CD4-positive, alpha-beta T cell treated with Interleukin-6 for 4 hours (primary cell): Measurements from ENCODE around the gene TREML2.
"Not testable (repeated sequence)": the region's sequence is repeated elsewhere in the genome, so short reads cannot be mapped to it uniquely, and the experiment has no call there.

Source experiments
- DNase-seq: peaks from one replicate; pipeline ENCODE4 v3.0.0-alpha.2; 2020; ENCODE audit warnings: mixed read lengths

The TREML2 gene, protein sequence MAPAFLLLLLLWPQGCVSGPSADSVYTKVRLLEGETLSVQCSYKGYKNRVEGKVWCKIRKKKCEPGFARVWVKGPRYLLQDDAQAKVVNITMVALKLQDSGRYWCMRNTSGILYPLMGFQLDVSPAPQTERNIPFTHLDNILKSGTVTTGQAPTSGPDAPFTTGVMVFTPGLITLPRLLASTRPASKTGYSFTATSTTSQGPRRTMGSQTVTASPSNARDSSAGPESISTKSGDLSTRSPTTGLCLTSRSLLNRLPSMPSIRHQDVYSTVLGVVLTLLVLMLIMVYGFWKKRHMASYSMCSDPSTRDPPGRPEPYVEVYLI

DNA sequence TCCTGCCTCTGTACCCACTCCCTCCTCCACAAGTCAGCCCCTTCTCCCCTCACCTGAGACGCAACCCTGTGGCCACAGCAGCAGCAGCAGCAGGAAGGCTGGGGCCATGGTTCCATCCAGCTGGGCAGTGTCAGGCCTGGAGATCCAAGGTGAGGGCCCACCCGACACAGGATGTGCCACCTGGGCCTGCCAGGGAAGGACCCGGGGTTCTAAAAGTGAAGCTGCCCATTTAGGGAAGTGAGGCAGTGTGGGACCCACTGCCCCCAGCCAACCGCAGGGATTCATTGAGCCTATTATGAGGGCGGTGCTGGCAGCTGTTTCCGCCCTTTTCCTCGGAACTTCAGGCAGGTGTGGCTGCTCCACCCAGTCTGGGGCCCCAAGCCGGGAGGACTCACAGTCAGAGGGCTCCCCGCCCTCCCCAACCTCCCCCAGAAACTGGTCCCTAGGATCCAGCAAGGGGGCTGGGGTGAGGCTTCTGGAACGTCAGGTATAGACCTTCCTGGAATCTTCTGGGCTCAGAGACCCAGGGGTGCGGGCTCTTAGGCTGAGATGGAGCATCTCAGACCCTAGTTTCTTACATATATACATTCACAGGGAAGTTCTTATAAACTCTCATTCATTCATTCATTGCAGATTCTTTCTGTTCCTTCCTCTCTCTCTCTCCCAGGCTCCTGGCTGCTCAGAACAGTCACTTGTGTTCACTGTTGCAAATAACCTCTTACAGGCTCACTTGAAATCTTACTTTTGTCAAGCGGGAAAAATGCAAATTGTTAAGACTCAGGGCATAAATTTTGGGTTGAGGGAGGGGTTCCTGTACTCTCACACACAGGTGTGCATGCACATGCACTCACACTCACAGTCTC lies at the start of gene TREML2:
TREML2 (minus strand) TSS at position 249 of the 863 bp plus-strand sequence; CDS start at position 108, 141 bp downstream.
- peak; percentile 39 for DNase-seq

DNA sequence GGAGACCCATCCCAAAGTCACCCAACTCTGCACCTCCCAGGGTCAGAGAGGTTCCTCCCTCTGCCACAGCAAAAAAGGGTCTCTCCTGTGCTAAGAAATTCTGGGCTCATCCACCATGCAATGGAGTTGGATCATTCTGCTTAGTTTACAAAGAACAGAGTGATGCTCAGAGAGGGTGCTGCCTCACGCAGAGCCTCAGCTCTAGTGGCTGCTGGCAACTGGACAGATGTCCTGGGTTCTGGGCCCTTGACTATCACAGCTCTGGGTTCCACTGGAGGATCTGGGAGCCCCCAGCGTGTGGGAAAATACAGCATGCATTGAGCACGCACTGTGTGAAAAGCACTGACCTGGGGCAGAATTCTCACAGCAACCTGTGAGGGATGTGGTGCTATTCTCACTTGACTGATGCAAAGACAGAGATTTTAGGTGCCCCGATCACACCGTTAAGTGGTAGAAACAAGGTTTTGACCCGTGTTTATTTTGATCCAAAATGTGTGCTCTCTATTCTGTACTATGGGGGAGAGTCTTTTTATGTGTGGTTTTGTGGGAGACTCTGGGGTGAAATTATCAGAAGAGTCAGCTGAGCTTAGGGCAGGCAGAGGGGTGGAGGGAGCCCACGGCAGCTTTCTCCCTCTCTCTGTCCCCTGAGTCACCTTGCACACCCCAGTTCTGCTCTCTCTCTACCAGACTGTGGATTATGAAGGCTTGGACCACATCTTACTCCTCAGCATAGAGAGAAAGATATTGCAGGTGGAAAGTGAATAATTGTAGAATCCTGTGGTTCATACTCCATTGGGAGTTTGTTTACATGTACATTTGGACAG lies 47.1 kb upstream of the TREML2 start:
- DNase-seq, result no peak

DNA sequence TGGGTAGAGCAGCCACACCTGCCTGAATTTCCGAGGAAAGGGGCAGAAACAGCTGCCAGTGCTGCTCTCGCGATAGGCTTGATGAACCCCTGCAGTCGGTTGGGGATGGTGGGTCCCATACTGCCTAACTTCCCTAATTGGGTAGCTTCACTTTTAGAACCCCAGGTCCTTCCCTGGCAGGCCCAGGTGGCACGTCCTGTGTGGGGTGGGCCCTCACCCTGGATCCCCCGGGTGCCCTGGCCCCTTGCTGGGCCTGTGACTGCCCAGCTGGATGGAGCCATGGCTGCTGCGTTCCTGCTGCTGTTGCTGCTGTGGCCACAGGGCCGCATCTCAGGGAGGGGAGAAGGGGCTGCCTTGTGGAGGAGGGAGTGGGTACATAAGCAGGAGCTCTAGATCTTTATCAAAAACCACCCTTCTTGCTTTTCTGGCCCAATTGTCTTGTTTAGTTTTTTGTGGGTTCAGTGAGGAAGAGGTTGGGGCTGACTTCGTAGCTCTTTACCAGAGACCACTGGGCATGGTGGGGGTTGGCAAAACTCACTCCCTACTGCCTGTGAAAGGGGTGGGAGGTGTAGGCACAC lies 46.4 kb upstream of the TREML2 start:
- DNase-seq, result no peak

DNA sequence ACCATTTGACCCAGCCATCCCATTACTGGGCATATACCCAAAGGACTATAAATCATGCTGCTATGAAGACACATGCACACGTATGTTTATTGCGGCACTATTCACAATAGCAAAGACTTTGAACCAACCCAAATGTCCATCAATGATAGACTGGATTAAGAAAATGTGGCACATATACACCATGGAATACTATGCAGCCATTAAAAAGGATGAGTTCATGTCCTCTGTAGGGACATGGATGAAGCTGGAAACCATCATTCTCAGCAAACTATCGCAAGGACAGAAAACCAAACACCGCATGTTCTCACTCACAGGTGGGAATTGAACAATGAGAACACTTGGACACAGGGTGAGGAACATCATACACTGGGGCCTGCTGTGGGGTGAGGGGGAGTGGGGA lies 45.6 kb upstream of the TREML2 start:
- DNase-seq, result not testable (repeated sequence)

DNA sequence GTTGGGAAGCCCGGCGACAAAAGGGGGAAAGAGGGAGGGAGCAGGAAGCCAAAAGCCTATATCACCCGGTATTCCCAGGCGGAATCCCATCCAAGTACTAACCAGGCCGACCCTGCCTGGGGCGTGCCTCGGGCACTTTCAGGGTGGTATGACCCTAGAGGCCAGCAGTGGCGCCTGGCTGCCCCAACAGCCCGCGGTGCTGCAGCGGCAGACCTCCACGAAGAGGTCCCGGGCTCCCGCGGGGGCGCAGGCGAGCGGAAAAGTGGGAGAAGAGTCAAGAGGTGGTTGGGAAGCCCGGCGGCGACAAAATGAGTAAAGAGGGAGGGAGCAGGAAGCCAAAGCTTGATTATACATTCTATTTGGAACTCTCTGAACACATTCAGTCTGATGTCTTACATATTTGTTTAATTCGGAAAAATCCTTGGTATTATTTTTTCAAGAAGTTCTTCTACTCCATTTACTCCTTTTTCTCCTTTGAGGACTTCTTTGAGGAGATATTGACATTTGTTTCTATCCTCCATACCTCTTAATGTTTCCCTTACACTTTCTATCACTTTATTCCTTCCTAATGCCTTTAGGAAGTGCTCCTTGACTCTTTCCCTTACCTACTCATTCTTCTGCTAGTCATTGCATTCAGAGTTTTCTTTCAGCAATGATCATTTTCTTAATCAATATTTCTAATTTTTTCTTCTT lies 38.7 kb upstream of the TREML2 start:
- no peak for DNase-seq

DNA sequence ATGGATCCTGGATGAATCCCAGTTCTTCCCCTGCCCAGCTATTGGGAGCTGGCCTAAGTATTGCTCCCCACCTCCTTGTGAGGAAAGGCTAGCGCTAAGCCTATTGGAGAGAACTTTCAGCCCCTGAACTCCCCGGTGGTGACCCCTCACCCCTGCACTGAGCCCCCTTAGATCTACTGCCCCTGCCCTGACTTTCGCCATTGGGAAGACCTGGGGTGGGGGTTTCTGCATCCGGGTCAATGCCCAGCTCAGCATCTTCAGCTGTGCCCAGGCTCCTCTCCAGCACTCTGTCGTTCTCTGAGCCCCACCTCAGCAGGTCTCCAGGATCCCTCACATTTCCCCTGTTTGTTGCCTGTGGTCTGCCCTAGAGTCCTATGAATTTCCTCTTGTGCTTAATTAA lies 36.2 kb upstream of the TREML2 start:
- no peak for DNase-seq

DNA sequence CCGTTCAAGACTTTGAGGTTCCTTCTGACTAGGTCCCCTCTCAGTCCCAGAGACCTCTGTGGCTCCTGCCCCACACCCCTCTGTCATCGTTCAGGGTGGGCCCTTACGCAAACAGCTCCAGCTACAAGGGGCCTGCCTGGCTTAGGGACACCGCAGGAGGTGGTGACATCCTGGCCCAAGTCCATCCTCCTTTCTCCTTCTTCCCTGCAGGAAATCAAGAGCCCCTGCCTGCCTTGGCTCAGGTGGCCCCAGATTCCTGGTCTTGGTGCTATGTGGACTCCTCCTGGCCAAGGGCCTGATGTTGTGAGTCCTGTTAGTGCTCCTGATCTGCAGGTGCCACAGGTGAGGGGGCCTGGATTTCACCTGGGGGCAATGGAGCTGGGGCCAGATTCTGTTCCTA lies 35.3 kb upstream of the TREML2 start:
- DNase-seq, result no peak

DNA sequence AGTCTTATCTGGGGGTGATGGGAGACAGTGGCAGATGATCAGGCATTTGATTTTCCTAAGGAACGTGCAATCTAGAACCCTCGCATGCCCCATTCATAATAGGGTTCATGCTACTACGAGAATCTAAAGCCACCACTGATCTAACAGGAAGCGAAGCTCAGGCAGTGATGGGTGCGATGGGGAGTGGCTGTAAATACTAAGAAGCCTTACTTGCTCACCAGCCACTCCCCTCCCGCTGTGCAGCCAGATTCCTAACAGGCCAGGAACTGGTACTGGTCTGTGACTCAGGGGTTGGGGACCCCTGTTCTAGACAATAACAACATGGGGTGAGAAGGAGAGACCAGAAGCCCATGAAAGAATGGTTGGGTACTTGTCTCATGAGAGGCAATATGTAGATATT lies 31.7 kb upstream of the TREML2 start:
- no peak for DNase-seq

DNA sequence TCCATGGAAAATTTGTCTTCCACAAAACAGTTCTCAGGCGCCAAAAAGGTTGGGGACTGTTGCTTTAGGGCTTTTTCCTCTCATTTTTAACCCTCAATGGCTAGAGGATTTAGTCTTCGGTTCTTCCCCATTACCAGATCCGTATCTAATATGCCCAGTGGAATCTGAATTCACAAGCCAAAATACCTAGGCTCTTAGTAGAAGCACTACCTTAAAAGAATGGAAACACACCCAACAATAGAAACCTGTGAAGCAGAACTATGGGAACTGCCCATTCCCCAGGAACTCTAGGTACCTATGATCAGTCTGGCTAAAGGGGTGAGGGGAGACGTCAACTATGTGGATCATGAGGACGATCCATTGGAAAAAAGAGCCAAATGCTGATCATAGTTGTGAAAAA lies 30.3 kb upstream of the TREML2 start:
- DNase-seq, result no peak

DNA sequence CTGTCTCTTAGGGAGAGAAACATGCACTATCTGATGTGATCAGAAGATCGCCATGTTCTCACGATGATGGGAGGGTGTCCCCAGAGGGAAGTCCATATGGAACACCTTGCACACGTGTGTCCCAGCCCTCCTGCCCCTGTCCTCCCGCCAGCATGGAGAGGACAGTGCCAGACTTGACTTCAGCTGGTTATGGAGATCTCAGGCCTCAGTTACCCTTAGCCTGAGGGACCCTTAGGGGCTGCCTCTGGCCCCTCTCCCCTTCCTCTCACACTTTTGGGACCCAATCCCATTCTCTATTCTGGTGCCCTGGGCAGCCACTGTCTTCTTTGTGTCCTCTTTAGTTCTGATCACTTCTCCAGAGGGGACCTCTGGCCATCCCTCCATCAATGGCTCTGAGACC lies 28.8 kb upstream of the TREML2 start:
- DNase-seq, result no peak

DNA sequence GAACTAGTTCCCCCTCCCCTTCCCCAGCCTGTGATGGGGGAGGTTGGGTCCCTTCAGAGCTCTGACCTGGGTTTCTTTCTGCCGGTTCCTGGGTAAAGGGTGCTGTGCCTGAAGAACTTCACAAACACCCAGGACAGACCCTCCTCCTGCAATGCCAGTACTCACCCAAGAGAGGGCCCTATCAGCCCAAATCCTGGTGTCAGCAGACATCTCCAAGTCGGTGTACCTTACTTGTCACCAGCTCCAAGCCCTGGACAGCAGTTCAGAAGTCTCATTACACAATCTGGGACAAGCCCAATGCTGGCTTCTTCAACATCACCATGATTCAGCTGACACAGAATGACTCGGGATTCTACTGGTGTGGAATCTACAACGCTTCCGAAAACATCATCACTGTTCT lies 27.7 kb upstream of the TREML2 start:
- DNase-seq, result no peak

DNA sequence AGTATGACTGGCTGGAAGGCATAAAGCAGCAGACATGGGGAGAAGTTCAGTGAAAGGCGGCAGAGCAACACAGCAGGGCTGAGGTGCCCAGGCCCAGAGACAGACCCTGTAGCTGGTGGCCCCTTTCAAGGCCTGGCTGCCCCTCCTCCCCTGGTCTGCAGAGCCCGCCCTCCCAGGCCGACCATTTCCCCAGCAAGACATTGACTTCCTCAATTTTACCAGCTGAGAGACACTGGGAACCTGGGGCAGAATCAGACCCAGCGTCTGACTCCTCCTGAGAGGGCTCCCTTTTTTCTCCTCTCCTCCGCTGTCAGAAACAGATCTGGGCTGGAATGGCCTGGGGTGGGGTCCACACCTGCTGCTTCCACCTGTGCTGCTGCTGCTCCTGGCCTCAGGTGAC lies 27.1 kb upstream of the TREML2 start, which contains the start of gene TREML4:
TREML4 (plus strand) TSS at position 254 of the 400 bp plus-strand sequence; CDS start at position 333, 79 bp downstream.
- DNase-seq, result no peak

DNA sequence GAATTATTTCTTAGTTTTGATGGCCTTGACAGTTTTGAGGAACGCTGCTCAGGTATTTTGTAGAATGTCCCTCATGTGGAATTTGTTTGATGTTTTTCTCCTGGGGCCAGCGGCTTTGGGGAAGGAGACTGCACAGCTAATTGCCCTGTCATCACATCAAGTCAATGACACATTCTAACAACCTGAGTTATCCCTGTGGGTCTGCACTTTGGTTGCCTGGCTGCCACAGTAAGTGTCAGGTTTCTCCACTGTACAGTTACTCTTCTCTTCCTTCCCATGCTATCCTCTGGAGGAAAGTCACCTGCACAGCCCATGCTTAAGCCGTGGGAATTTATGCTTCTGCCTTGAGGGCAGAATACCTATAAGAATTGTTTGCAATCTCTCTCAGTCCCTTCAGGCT lies 25.8 kb upstream of the TREML2 start:
- DNase-seq, result no peak

DNA sequence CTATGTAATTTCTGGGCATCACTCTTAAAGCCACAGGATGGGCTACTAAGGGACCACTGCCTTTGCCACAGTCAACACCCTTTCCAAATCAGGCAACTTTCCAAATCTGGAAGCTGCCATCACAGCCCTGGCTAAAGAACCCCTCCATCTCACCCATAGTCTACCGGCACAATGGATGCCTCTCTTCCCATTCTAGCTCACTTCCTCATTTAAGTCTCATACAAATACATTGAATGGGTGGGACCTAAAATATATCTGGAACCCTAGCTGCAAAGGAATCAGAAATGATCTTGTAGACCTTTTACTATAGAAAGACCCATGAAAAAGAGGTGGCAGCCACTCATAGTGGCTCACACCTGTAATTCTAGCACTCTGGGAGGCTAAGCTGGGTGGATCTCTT lies 23.9 kb upstream of the TREML2 start:
- DNase-seq, result no peak

DNA sequence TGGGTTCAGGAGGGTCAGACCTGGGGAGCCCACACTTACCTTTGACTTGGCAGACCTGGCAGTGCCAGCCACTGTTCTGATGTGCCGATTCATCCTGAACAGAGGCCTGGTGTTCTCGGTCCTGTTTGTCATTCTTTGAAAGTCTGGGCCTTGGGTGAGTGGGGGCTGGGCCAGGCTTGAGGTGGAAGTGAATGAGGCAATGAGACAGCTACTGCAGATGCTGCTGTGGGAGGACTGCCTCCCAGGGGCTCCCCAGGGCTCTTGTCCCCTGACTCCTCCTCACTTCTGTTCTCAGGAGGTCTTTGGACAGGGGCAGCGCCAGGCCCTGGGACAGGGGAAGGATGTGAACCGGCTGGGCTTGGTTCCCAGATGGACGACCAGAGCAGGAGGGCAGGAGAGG lies 21.6 kb upstream of the TREML2 start:
- DNase-seq, result no peak

DNA sequence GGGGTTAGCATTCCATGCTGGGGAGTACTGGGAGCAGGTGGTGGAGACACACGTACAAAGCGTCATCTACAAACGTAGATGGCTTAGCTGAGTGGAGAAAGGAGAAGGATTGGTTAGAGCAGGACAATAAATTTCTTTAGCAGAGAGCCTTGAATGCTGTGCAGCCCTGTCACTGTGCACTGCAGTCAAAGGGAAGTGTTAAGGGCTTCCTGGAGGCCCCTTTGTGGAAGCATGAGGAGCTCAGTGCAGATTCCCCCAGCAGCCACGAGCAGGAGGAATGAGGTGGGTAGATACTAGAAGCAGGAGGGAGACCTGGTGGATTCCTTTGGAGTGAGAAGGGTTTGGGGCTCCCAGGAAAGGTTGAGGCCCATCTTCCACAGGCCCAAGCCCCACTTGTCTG lies 21.1 kb upstream of the TREML2 start:
- no peak for DNase-seq

DNA sequence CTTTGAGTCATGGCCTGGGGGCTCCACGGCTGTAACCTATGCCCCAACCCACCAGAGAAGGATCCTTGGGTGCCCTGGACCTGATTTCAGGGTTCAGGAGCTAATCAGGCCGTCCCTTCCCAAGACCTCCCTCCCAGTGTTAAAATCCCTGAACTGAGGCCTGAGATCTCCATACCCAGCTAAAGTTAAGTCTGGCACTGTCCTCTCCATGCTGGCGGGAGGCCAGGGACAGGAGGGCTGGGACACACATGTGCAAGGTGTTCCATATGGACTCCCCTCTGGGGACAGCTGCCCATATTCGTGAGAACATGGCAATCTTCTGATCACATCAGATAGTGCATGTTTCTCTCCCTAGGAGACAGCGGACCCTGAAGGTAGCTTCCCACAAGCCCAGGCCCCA lies 15.7 kb upstream of the TREML2 start:
- DNase-seq, result no peak

DNA sequence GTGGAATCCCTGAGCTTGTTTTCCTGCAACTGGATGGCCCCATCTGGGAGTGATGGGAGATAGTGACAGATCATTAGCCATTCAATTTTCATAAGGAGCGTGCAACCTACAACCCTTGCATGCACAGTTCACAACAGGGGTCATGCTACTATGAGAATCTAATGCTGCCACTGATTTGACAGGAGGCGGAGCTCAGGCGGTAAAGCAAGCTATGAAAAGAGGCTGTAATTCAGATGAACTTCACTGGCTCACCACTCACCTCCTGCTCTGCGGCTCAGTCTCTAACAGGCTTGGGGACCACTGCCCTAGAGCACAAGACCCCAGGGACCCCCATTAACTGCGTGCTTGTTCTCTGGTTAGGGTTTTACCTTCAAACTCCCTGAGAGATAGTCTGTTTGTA lies 14.8 kb upstream of the TREML2 start:
- no peak for DNase-seq

DNA sequence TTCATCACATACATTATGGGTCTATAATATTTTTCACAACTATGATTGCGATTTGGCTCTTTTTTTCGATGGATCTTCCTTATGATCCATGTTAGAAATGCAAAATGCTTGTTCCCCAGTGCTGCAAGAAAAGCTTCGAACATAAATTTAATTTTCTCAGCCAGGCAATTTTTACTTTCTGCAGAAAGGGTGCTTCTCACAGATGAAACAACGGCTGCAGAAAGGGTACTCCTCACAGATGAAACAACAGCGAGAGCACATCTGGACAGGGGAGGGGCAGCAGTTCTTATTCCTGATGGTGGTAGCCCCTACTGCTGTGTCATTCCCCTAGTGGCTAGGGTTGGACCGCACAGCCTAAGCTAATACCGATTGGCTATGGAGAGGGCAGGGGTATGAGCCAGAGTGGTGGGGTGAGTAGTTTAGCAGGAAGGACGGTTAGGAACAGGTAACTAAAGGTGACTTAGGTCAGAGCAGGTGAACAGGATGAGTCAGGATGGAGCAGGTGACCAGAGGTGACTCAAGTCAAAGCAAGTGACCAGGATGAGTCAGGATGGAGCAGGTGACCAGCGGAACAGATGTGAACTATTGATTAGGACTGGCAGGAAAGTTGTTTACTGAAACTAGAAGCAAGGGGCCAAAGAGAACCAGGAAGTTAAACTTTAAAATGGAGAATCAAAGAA lies 13.8 kb upstream of the TREML2 start:
- no peak for DNase-seq

DNA sequence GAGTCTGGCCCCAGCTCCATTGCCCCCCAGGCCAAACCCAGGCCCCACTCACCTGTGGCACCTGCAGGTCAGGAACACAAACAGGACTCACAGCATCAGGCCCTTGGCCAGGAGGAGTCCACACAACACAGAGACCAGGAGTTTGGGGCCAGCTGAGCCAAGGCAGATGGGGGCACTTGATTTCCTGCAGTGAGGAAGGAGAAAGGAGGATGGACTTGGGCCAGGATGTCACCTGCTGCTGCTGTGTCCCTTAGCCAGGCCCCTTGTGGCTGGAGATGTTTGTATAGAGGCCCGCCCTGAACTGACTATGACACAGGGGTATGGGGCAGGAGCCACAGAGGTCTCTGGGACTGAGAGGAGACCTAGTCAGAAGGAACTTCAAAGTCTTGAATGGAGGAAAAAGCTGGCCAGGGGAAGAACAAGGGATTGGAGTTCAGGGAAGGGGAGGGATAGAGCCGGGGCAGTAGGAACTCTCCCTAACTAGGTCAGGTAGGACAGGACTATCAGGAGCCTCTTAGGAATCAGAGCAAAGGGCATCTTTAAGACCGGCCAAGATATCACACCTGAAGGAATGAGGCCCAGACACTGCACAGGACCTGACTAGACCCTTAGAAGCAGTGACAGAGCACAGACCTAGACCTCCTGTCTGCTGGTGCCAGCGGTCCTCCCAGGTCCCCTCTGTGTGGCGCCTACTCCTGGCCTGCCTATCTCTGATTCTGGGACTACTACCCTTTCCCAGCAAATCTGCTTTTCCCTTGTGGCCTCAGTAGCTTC lies 8.8 kb upstream of the TREML2 start:
- DNase-seq, result no peak
